H1 (cell line): ENCODE measurements around the gene SUCLG2. TPM values are rescaled to one million over a fixed set of nuclear protein-coding genes. Genes with fewer than 3 reads are reported as not detected.

Experiments
- EGR1 ChIP-seq: IDR thresholded peaks from 2 replicates; pipeline ENCODE4 v1.6.1; 2011; ENCODE audit warnings: low read depth, low read length, borderline replicate concordance
- polyA plus RNA-seq, 7 experiments: library from polyadenylated mRNA; depleted of rRNA in 3 of 7; stranded (reverse) in 5 of 7; unstranded in 2 of 7; fragments of >200 nt in 5 of 7; fragments of 200-250 nt in 2 of 7; gene quantifications; 1 replicate in 5 of 7; 2 replicates in 1 of 7; 4 replicates in 1 of 7; pipeline versions ENCODE4 v1.2.1 to v1.2.3, GENCODE V29; 2011 to 2013; ENCODE audit warnings: missing spikeins in 2 of 7, mixed read lengths in 2 of 7
- total RNA-seq: library from RNA; stranded (reverse); fragmentation: NEBNext Ultra II Directional; extraction: Animal tissue kit (Norgen Biotek cat#: 25700); gene quantifications from 2 replicates; pipeline ENCODE4 v1.2.1, GENCODE V29; 2021

Gene SUCLG2
- total and polyA plus RNA-seq, 2 of the 8 experiments (the other 6 are each of a cell fraction or from before 2014, with no cell fraction given), result 12.9 to 46.2 TPM

GRCh38 chr3:67463656-67464055 lies 190.8 kb downstream of the SUCLG2 start (continued):
- no peak for TF ChIP-seq EGR1
